ENCODE measurements around the gene PRSS38.

PRSS38 gene

DNA sequence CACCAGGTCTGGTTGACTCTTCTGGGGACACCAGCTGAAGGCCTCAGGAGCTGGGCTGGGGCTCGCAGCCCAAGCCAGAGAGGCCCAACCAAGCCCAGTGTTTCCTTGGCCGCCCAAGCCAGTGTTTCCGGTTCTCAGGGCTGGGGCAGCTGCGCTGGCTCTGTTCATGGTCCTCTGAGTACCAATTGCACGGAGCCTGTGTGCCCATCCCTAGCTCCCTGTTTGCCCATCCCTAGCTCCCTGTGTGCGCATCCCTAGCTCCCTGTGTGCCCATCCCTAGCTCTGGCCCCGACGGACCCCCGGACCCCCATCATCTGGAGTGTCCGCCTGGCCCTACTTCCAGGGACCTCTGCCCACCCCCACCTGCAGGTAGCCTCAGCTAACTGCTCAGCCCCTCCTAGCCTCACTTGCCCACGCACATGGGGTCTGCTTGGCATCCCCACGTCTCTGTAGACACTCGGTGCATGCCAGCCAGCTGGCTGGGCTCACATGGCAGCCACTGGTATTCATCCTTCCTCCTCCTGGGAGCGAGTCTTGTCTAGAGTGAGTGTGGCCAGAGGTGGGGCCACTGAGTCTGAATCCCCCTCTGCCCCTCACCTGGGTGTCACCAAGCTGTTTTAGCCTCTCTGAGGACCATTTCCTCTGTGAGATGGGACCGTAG lies 68.3 kb downstream of the PRSS38 start:
- DNase-seq (ENCODE audit: low spot score), result no peak
- in situ Hi-C loops (cut with MboI; ENCODE audit: low pct_unique_long_range_greater_than_20kb, low sequenced_read_pairs, unreplicated experiment), result no loop called here
- TF ChIP-seq, protein P1, sequence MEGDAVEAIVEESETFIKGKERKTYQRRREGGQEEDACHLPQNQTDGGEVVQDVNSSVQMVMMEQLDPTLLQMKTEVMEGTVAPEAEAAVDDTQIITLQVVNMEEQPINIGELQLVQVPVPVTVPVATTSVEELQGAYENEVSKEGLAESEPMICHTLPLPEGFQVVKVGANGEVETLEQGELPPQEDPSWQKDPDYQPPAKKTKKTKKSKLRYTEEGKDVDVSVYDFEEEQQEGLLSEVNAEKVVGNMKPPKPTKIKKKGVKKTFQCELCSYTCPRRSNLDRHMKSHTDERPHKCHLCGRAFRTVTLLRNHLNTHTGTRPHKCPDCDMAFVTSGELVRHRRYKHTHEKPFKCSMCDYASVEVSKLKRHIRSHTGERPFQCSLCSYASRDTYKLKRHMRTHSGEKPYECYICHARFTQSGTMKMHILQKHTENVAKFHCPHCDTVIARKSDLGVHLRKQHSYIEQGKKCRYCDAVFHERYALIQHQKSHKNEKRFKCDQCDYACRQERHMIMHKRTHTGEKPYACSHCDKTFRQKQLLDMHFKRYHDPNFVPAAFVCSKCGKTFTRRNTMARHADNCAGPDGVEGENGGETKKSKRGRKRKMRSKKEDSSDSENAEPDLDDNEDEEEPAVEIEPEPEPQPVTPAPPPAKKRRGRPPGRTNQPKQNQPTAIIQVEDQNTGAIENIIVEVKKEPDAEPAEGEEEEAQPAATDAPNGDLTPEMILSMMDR (IDR thresholded peaks at IDR 0.05; ENCODE audit: extremely low read depth, insufficient read depth, missing control alignments), result no peak

DNA sequence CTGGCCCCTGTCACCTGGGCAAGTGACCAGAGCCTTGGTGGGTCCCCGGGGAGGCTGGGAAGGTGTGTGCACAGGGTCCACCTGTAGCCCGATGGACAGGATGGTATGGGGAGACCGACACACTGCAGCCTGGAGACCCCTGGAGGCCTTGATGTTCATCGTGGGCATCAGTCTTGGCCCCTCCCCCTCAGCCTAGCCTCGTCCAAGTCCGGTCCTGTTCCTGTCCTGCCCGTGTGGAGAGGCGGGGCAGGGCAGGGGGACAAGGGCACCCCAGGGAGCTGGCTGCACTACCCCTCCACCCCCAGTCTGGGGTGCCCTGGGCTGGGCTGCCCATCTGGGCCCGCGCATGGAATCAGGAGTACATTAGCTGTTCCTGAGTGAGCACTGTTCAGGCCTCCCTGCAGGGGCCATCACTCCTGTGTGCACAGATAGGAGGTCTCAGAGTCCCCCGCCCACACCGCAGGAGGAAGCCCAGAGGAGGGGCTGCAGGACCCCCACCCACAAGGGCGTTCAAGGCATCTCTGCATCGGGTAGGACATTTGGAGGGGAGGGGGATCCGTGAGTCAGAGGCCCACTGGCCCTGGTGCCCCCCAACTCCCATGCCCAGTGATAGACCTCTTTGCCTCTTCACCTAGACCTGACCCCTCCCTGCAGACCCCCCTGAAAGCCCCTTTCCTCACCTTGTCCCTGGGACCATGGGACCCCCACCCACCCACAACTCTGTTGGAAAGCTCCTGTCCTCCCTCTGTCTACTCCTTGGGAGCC lies 69.1 kb downstream of the PRSS38 start:
- DNase-seq (ENCODE audit: low spot score), result peak; percentile 17
- TF ChIP-seq, protein P1 (IDR thresholded peaks at IDR 0.05; ENCODE audit: extremely low read depth, insufficient read depth, missing control alignments), result no peak
- in situ Hi-C loops (cut with MboI; ENCODE audit: low pct_unique_long_range_greater_than_20kb, low sequenced_read_pairs, unreplicated experiment), result no loop called here

DNA sequence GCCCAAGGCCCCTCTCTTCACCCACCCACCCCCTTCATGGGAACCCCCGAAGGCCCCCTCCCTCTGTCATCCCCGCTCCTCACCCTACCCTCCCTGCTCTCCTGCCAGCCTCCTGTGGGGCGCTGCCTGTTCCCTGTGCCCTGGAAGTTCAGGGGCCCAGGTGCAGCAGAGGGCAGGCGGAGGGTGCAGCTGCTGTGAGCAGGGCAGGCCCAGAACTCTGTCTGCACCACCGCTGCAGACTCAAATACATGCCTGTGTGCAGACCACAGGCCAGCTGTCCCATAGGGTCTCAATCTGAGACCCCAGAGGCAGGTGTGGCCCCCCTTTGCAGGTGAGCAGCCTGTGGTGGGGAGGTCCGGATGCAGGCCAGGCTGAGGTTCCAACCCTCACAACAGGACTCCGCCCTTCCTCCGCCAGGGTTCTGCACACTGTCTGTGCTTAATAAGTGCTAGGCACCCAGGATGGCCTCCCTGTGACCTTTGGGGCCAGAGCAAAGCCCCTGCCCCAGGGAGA lies 69.7 kb downstream of the PRSS38 start:
- peak; percentile 14 for DNase-seq (ENCODE audit: low spot score)
- in situ Hi-C loops (cut with MboI; ENCODE audit: low pct_unique_long_range_greater_than_20kb, low sequenced_read_pairs, unreplicated experiment), result no loop called here
- TF ChIP-seq, protein P1 (IDR thresholded peaks at IDR 0.05; ENCODE audit: extremely low read depth, insufficient read depth, missing control alignments), result no peak

GRCh38 chr1:227885648-227886502 lies 70.4 kb downstream of the PRSS38 start:
- TF ChIP-seq, protein P1 (IDR thresholded peaks at IDR 0.05; ENCODE audit: extremely low read depth, insufficient read depth, missing control alignments), result no peak
- in situ Hi-C loops (cut with MboI; ENCODE audit: low pct_unique_long_range_greater_than_20kb, low sequenced_read_pairs, unreplicated experiment), result no loop called here
- DNase-seq (ENCODE audit: low spot score), result no peak

DNA sequence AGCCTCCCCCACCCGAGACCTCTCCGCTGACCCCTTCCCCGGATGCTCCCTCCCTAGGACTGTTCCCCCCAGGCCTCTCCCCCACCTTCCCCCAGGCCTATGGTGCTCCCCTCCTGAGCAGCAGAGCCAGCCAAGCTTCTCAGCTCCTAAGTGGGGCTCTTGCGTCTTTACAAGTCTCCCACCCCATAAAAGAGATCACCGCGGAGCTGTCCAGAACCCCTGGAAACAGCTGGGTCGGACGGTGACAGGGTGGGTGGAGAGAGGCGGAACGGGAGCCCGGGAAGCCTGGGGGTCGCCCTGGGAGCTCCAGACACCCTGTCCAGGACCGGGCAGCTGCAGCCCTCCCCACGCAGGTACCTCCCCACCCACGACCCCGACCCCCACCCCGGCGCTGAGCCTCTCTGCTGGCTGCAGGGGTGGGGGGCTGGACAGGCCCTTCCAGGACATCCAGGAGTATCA lies 71.1 kb downstream of the PRSS38 start:
- in situ Hi-C loops (cut with MboI; ENCODE audit: low pct_unique_long_range_greater_than_20kb, low sequenced_read_pairs, unreplicated experiment), result no loop called here
- DNase-seq (ENCODE audit: low spot score), result no peak
- TF ChIP-seq, protein P1 (IDR thresholded peaks at IDR 0.05; ENCODE audit: extremely low read depth, insufficient read depth, missing control alignments), result no peak
